GM21723 (cell line): Measurements from ENCODE around the gene SPECC1L.

Source experiments
- ATAC-seq: cut with Tn5 transposase; IDR thresholded peaks from one replicate; pipeline ENCODE4 v1.9.1; 2021; ENCODE audit warnings: mild to moderate bottlenecking, moderate library complexity; ENCODE audit not compliant: unreplicated experiment

The SPECC1L gene

DNA sequence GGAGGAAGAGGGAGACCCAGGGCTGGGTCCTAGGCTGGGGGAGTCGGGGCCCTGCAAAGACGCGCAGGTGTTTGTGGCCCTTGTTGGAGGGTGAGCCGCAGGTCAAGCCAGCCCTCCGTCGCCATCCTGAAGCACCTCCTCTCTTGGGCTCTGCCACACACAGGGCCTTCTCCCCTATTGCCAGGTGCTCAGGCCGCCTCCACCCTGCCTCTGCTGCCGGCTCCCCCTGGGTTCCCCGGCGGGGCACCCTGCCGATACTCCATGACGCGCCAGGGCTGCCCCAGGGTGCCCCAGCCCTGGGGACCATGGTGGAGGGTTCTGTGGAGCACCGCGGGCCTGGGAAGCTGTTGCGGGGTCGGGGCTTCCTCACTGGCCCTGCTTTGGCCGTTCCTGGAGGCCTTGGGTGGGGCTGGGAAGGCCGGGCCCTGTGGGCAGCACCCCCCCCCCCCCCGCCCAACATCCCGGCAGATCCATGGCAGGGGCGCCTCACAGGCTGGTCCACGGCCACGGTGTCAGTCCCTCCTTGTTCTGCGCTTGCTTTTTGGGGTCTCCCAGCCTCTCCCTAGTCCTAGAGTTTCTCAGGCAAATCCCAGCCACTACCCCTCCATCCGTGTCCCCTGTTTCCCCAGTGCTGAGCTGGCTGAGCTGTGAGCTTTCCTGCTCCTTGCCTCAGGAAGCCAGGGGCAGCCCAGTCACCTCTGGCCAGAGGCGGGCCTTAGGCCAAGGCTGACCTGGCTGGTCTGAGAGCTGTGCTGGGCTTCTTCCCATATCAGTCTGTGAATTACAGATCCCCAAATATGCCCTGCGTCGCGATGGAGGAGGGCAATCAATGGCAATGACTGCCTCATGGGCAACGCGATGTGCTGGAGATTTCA lies 154.5 kb downstream of the SPECC1L start:
- ATAC-seq, result no peak

GRCh38 chr22:24426436-24426835 lies 155.8 kb downstream of the SPECC1L start:
- no peak for ATAC-seq

DNA sequence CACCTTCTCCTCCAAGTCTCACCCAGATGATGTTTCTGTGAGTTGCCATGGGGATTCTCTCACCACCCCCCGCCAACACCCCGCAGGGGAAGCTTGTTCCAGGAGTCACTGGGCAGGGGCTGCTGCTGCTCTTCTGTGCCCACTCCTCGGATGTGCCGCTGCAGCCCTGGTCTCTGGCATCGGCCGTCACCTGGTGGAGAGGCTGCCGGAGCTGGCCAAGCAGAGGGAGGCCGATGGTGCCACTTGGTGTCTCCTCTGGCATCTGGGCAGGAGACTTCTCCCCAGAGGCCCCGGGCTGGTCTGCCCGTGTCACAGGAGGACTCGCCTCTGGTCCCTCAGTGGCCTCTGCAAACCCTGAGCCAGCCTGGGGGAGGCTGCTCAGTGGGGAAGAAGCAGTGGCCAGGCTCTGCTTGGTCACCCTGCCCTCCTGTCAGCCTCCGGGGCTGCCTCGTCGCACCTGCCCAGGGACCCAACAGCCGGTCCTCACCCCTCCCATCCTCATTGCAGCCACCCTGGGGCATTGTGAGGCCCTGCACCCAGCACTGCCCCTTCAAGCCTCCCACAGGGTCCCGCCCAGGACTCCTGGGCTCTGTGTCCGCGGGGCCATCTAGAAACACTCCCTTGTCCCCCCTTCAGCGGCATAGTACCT lies 156.3 kb downstream of the SPECC1L start:
- no peak for ATAC-seq

GRCh38 chr22:24427500-24428164 lies 157.0 kb downstream of the SPECC1L start, which contains the start of gene ADORA2A:
ADORA2A (plus strand) TSS chr22:24427599; CDS start chr22:24433405, 5,806 bp downstream.
- ATAC-seq, result peak; percentile 52

- no peak for ATAC-seq
These were observed 158.2 kb downstream of the SPECC1L start for GRCh38 chr22:24428751-24429410.

- no peak for ATAC-seq
These were observed 159.1 kb downstream of the SPECC1L start for GRCh38 chr22:24429411-24430365.

DNA sequence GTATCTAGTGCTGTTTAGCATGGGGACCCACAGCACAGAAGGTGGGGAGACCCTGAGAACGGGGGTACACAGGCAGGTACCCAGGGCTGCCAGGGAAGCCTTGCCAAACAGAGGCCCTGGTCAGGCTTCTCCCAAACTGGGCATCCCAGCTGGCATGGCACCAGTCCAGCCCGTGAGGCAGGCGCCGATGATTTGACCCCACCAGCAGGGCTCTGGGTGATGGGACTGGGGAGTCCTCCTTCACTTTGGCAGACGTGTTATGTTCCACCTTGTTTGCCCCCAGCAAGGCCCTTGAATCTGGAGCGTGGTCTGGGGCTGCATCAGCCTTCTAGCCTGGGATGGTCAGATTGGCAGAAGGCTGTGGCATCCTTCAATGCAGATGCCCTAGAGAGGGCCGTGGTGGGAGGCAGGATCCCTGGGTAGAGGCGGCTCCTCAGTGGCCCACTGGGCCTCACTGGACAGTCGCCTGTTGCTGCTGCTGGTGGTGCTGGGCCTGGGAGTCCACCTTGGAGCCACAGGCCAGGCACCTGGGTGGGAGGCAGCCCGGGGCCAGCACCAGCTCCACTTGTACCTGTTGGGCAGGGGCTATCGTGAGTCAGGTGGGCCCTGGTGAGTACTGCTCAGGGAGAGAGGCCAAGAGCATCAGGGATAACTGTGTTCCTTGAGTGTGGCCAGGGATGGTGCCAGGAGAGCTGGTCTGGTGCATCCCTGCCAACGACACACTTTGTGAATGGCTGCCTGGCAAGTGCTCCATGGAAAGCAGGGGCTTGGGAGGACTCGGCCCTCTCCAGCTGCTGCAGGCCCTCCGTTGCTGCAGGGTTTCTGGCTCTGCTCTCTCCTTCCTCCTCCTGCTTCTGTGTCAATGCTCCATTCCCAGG lies 160.0 kb downstream of the SPECC1L start:
- ATAC-seq, result no peak

DNA sequence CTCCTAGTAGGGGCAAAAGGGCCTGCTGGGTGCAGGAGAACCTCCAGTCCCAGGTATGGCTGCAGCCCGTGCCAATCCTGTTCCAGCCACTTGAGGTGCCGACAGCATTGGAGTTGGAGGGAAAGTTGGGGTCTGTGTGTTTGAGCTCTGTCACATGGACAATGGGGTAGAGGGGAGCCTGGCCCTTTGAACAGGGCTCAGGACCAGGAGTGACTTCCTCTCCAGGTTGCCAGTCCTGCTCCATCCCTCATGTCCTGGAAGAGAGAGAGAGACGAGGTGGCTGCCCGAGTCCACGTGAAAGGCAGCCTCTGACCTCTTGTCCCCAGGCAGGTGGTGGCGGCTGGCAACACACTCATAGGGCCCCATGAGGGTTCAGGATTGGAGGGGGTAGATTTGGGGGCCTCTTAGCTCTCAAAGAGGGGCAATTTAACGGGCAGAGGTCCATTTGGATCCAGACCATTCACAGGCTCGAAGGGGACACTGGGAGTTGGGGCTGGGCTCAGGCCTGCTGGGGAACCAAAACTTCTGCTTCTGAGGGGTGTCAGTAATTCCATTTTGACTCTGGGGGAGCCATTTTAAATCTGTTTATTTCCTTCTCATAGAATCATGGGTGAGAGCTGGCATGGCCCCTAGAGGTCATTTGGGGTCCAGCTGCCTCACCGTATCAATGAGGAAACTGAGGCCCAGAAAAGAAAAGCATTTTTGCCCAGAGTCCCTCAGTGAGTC lies 160.8 kb downstream of the SPECC1L start:
- no peak for ATAC-seq

- no peak for ATAC-seq
These were observed 161.6 kb downstream of the SPECC1L start for GRCh38 chr22:24432059-24432853.

- ATAC-seq, result no peak
These were observed 162.6 kb downstream of the SPECC1L start for GRCh38 chr22:24433001-24433827.

DNA sequence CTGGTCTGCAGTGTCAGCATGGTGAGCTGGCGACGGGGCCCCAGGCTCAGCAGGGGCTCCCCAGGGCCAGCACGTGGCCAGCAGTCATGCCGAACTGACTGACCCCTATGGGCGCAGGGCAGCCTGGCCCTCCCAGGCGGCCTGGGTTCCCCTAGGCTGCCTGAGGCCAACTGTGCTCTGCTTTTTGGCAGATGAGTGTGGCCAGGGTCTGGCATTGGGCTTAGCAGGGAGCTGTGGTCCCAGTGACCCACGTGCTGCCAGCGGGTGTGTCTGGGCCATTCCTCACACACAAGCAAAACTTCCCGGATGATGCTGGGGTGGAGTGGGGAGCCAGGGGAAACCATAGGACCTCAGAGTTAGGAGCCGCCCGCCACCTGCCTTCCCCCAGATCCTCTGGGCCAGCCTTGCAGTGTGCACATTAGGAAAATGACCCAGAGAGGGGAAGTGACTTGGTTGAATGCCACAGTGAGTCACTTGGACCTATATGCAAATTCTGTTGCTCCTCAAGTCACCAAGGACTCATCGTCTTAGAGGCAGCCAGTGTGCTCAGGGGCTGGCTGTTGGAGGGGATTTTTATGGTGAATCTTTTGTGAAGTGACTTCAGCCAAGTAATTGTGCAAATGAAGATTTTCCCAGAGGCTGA lies 163.3 kb downstream of the SPECC1L start:
- peak; percentile 67 for ATAC-seq

DNA sequence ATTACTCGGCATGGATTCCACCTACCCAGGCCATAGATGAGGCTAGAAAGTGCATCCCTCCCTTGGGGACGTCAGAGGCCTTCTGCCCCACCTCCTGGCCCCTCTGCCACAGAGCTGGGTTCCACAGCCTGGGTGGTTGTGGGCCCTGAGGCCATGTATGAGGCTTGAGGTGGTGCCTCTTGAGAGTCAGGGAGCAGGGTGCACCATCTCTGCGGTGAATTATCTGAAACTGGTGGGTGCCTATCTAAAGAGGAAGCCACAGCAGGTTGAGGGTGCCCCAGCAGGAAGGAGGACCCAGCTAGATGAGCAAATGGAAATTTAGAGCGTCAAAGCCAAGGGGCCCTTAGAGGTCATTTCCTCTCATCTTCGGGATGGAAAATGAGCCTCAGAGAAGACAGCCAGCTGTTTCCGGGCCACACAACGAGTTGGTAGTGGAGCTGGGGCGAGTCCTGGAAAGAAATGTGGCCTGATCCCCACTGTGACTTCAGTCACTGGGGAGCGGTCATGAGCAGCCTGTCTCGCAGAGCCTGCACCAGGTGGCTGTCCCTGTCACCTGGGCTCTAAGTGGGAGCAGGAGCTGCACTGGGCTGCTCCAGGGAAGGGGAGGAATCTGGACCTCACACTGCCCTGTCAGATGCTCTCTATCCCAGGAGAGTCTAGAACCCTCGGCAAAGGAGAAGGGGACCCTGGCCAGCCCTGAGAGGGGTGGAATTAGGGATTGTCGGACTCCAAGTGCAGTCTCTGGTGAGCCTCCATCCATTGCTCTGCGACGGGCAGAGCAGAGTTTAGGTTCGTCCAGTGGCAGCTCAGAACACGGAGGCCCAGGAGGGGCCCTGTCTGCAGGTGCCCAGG lies 164.1 kb downstream of the SPECC1L start:
- peak; percentile 42 for ATAC-seq

DNA sequence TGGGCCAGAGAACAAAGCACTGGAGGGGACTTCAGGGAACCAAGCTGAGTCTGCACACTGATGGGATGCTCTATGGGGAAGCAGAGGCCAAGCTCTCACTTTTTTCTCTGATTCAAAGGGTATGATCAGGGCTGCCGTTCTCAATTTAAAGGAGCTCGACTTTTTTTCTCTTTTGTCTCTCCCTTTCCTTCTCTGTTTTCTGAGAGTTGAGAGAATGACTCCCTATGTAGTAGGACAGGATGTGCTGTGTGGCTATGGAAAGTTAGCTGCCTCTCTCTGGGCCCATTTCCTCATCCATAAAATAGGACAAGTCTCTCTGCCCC lies 164.7 kb downstream of the SPECC1L start:
- ATAC-seq, result no peak

GRCh38 chr22:24435861-24436371 lies 165.3 kb downstream of the SPECC1L start:
- ATAC-seq, result no peak

DNA sequence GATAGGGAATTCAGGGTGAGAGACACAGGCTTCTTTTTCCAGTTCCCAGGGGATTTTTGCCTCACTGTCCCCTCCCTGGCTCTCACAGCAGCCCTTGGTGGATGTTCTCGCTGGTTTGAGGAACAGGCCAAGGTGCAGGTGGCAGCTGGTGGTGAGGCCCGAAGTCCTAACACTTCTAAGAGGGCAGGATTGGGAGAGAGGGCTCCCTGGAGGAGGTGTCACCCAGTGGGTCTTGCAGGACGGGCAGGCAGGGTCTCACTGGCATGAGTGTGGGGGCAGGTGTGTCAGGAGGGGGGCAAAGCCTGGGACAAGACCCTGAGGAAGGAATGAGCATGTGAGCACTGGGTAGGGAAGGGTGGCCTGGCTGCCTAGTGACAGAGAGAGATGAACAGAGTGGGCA lies 165.9 kb downstream of the SPECC1L start:
- no peak for ATAC-seq
